Keratinocyte (primary cell): ENCODE measurements around the gene KCNAB2.
"Not testable (repeated sequence)": the region's sequence is repeated elsewhere in the genome, so short reads cannot be mapped to it uniquely, and the experiment has no call there.

Experiments used
- CTCF ChIP-seq, 3 experiments: IDR thresholded peaks in 1 of 3; conservative IDR thresholded peaks in 1 of 3; optimal IDR thresholded peaks in 1 of 3; 2 replicates in 2 of 3; 3 replicates in 1 of 3; pipeline versions ENCODE3 to v1.5.1; 2011; ENCODE audit warnings: low read length in 3 of 3, mild to moderate bottlenecking in 3 of 3, moderate library complexity in 2 of 3, control low read depth in 1 of 3, inconsistent platforms in 1 of 3; ENCODE audit not compliant: insufficient read depth in 2 of 3; ENCODE audit errors: extremely low read depth in 1 of 3
- EZH2 ChIP-seq: IDR thresholded peaks from one replicate; pipeline ENCODE4 v1.6.1; 2012; ENCODE audit warnings: inconsistent platforms, mild to moderate bottlenecking, low read length, moderate library complexity

GRCh38 chr1:6077061-6077460 lies 31.4 kb downstream of the KCNAB2 start:
- not testable (repeated sequence) for TF ChIP-seq CTCF (optimal IDR thresholded peaks at IDR 0.05 in 1 of 3, IDR thresholded peaks at IDR 0.05 in 1 of 3, conservative IDR thresholded peaks at IDR 0.05 in 1 of 3; ENCODE audit: extremely low read depth in 1 of 3, insufficient read depth in 2 of 3, low read length in 3 of 3); EZH2
